Heart left ventricle (tissue), 16 donors: ENCODE results near the gene GRM7. TPM values are rescaled to one million over a fixed set of nuclear protein-coding genes. Genes with fewer than 3 reads are reported as not detected.
A peak's percentile ranks its signal among the peaks of the same experiment; 100 is the strongest.

Experiments
- ATAC-seq, 4 donors: fragments of 200-7000 bp; cut with Tn5 transposase; one replicate each; pipeline ENCODE4 v1.9.1; 2020 to 2022; ENCODE audit warnings: moderate library complexity in 4 of 4, mild to moderate bottlenecking in 3 of 4, moderate number of reproducible peaks in 1 of 4
- DNase-seq, 5 donors: peaks; one replicate each; pipeline ENCODE4 v3.0.0-alpha.2; 2020
- H3K27ac ChIP-seq, 12 donors: fragments of 200-600 bp; sonication (generic) in 4 of 12; one replicate each; pipeline versions ENCODE4 v1.5.0 to v1.8.0; 2016 to 2022; ENCODE audit warnings: mild to moderate bottlenecking in 2 of 12
- H3K27me3 ChIP-seq, 9 donors: fragments of 200-600 bp; sonication (generic) in 2 of 9; one replicate each; pipeline versions ENCODE4 v1.5.1 to v1.8.0; 2016 to 2022; ENCODE audit warnings: mild to moderate bottlenecking in 3 of 9
- H3K36me3 ChIP-seq, 9 donors: fragments of 200-600 bp; sonication (generic) in 2 of 9; one replicate each; pipeline versions ENCODE4 v1.5.0 to v1.8.0; 2018 to 2022; ENCODE audit warnings: mild to moderate bottlenecking in 2 of 9
- H3K4me1 ChIP-seq, 12 donors: fragments of 200-600 bp; sonication (generic) in 4 of 12; one replicate each; pipeline versions ENCODE4 v1.5.0 to v1.8.0; 2016 to 2022; ENCODE audit warnings: mild to moderate bottlenecking in 3 of 12
- H3K4me3 ChIP-seq, 12 donors: fragments of 200-600 bp; sonication (generic) in 4 of 12; one replicate each; pipeline versions ENCODE4 v1.5.0 to v1.8.0; 2017 to 2022; ENCODE audit warnings: mild to moderate bottlenecking in 9 of 12, moderate library complexity in 4 of 12
- H3K9me3 ChIP-seq, 12 donors: fragments of 200-600 bp; sonication (generic) in 4 of 12; one replicate each; pipeline versions ENCODE4 v1.5.0 to v1.8.0; 2016 to 2022; ENCODE audit warnings: mild to moderate bottlenecking in 1 of 12
- CTCF ChIP-seq, 12 donors: fragments of 200-600 bp; sonication (generic) in 4 of 12; IDR thresholded peaks; one replicate each; pipeline versions ENCODE4 v1.5.0 to v1.8.0; 2018 to 2022; ENCODE audit warnings: antibody characterized with exemption in 12 of 12, mild to moderate bottlenecking in 5 of 12
- POLR2A ChIP-seq, 2 donors: fragments of 450-650 bp; IDR thresholded peaks; one replicate each; pipeline ENCODE4 v1.6.1; 2017; ENCODE audit warnings: antibody characterized with exemption in 2 of 2, mild to moderate bottlenecking in 2 of 2, moderate library complexity in 2 of 2
- WGBS, 4 donors: extraction: QIAGEN DNeasy Blood & Tissue Kit in 2 of 4; methylation state at CpG; one replicate each; pipeline versions ENCODE4 v1.1.5 to v1.1.7; 2013 to 2018; 5-methylcytosine and 5-hydroxymethylcytosine counted together
- intact Hi-C, 10 donors: fragments of 100-400 bp; cut with DNase I; formaldehyde crosslinking; loops; one replicate each; pipeline versions ENCODE4 v1.11.1 to v1.14.2; 2022
- polyA plus RNA-seq, 2 donors: library from polyadenylated mRNA; stranded (reverse); fragments of 200-250 nt; gene quantifications; one replicate each; pipeline ENCODE4 v1.2.3, GENCODE V29; 2013
- total RNA-seq, 9 donors: library from RNA; depleted of rRNA in 2 of 9; stranded (reverse); fragments of >200 nt in 2 of 9; fragmentation: NEBNext Ultra II Directional in 3 of 9; extraction: Animal tissue kit (Norgen Biotek cat#: 25700) in 3 of 9; gene quantifications; one replicate each; pipeline versions ENCODE4 v1.1.0 to v1.2.4, GENCODE V29; 2016 to 2023
- donor health status: ischemic (EF 13 %, LVEDD 7.1; RV severe dilation, severe dysfunction).
- donor health status: healthy with polysubstance abuse.
- donor health status: DM: no; HTN: yes; CAD: no.
- donor health status: DM: no; HTN: no; CAD: no.
- donor health status: ischemic (EF 25% LVEDD 6.9; RV normal size, moderate dysfunction).
- donor health status: ischemic (EF 25% LVEDD 5.7; RV mildly dilated, moderate dysfunction).
- donor health status: healthy.
- donor health status: DM: yes; HTN: yes; CAD: no.
- donor health status: ischemic (EF 35%, LVEDD 5.7; RV mildly dilated, moderate dysfunction).
- donor health status: nonischemic (EF 11% LVEDD 7.7; RV severe dilation, severe dysfunction).
- donor health status: DM: yes; HTN: yes; CAD: no.
- donor health status: PGD.
- donor health status: ischemic (EF 29% LVEDD 5.4; RV normal size, mild dysfunction).
- donor health status: nonischemic (EF 23%, LVEDD 6.1; RV moderate dilation, normal function).

Gene GRM7
- total and polyA plus RNA-seq, 11 donors = not detected

DNA sequence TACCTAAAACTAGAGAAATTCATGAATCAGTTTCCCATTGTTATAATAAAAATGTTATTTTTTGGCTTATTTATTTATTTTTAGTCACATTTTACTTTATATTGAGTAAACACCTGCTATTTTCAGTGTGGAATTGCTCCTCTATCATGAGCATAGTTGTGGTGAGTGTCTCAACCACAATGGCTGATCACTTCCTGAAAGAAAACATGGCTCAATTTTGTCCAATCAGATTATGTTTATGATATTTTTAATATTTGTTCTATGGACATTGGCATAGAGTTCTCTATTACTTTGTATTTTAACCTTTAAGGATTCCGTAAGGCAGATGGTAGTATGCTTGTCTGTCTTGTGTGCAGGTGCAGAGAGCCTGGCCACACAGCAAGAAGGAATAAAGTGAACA lies 16.2 kb upstream of the GRM7 start:
- H3K4me1 ChIP-seq = no peaks in the 10 kb centered on the region
- TF ChIP-seq POLR2A (IDR thresholded peaks at IDR 0.05) = no peak
- no peak for TF ChIP-seq CTCF (IDR thresholded peaks at IDR 0.05)
- H3K27ac ChIP-seq = no peak overlapping the region
- DNase-seq = no peak
- H3K4me3 ChIP-seq = no peak overlapping the region
- H3K27me3 ChIP-seq = no peaks in the 10 kb centered on the region
- intact Hi-C loops = no loop called here
- H3K36me3 ChIP-seq = no peaks in the 10 kb centered on the region
- WGBS, 4 donors = 81 to 89% (median 82%) methylated on average over 1 of the region's 1 CpG
- H3K9me3 ChIP-seq = no peaks in the 10 kb centered on the region
- no peak for ATAC-seq

DNA sequence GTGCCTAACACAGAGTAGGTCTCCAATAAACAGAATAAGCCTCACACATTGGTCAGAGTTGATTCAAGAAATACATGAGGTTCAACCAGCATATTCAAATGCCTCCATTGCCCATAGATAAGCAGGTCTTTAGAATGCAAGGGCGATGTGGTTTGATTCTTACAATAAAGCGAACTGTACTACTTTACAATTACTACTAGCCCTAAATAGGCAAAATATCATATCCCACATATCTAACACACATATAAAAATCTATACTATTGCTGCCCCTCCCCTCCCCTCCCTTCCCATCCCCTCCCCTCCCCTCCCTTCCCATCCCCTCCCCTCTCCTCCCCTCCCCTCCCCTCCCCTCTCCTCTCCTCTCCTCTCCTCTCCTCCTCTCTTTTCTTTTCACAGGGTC lies 6.7 kb upstream of the GRM7 start:
- H3K36me3 ChIP-seq = no peaks in the 10 kb centered on the region
- ATAC-seq (no peak), DNase-seq (no peak)
- 82 to 91% (median 87%) methylated on average over 2 of the region's 2 CpGs for WGBS, 4 donors
- H3K27ac ChIP-seq = no peak overlapping the region
- peaks cover 0 to 13% (median 0%) of the 10 kb centered on the region in 9 donors for H3K27me3 ChIP-seq
- intact Hi-C loops = no loop called here
- no peak overlapping the region for H3K4me3 ChIP-seq
- no peaks in the 10 kb centered on the region for H3K9me3 ChIP-seq
- no peaks in the 10 kb centered on the region for H3K4me1 ChIP-seq
- TF ChIP-seq POLR2A (IDR thresholded peaks at IDR 0.05) (no peak), CTCF (IDR thresholded peaks at IDR 0.05) (no peak)

GRCh38 chr3:6857510-6857909 lies 3.4 kb upstream of the GRM7 start:
- H3K27ac ChIP-seq = no peak overlapping the region
- H3K9me3 ChIP-seq = no peaks in the 10 kb centered on the region
- H3K4me1 ChIP-seq = peaks cover 0 to 12% (median under 1%) of the 10 kb centered on the region in 12 donors
- WGBS, 4 donors = 60 to 66% (median 64%) methylated on average over 5 of the region's 5 CpGs
- TF ChIP-seq POLR2A (IDR thresholded peaks at IDR 0.05) (no peak), CTCF (IDR thresholded peaks at IDR 0.05) (no peak)
- no peaks in the 10 kb centered on the region for H3K36me3 ChIP-seq
- ATAC-seq = no peak
- intact Hi-C loops = no loop called here
- peaks cover 2 to 44% (median 23%) of the 10 kb centered on the region in 9 donors for H3K27me3 ChIP-seq
- H3K4me3 ChIP-seq = no peak overlapping the region
- no peak for DNase-seq

GRCh38 chr3:6860149-6860953 lies 564 bp upstream of the GRM7 start:
- H3K27me3 ChIP-seq = peaks cover 2 to 72% (median 46%) of the 10 kb centered on the region in 9 donors
- WGBS, 4 donors = 1 to 9% (median 3%) methylated on average over 15 to 28 of the region's 28 CpGs
- no peak overlapping the region for H3K27ac ChIP-seq
- ATAC-seq (peak in 1 of 4 donors; percentile 18), DNase-seq (no peak)
- no peaks in the 10 kb centered on the region for H3K9me3 ChIP-seq
- H3K4me1 ChIP-seq = peaks cover 0 to 12% (median 2%) of the 10 kb centered on the region in 12 donors
- TF ChIP-seq CTCF (IDR thresholded peaks at IDR 0.05) (no peak), POLR2A (IDR thresholded peaks at IDR 0.05) (no peak)
- H3K36me3 ChIP-seq = no peaks in the 10 kb centered on the region
- intact Hi-C loops = no loop called here
- H3K4me3 ChIP-seq = peak overlapping the region in 7 of 12 donors; percentile 7 to 33 (median 25)
